GM21360 (cell line): ENCODE measurements around the gene ANTKMT.

Experiments
- ATAC-seq: cut with Tn5 transposase; IDR thresholded peaks from one replicate; pipeline ENCODE4 v1.9.1; 2021; ENCODE audit warnings: mild to moderate bottlenecking, moderate library complexity; ENCODE audit not compliant: unreplicated experiment

Gene ANTKMT

GRCh38 chr16:761625-762513, 40.9 kb downstream of the ANTKMT start:
- ATAC-seq: no peak

- ATAC-seq: no peak
These were observed 41.8 kb downstream of the ANTKMT start for GRCh38 chr16:762595-763268.

GRCh38 chr16:763369-764183, 42.6 kb downstream of the ANTKMT start:
- ATAC-seq: no peak

GRCh38 chr16:764184-764750, 43.3 kb downstream of the ANTKMT start:
- no peak for ATAC-seq

DNA sequence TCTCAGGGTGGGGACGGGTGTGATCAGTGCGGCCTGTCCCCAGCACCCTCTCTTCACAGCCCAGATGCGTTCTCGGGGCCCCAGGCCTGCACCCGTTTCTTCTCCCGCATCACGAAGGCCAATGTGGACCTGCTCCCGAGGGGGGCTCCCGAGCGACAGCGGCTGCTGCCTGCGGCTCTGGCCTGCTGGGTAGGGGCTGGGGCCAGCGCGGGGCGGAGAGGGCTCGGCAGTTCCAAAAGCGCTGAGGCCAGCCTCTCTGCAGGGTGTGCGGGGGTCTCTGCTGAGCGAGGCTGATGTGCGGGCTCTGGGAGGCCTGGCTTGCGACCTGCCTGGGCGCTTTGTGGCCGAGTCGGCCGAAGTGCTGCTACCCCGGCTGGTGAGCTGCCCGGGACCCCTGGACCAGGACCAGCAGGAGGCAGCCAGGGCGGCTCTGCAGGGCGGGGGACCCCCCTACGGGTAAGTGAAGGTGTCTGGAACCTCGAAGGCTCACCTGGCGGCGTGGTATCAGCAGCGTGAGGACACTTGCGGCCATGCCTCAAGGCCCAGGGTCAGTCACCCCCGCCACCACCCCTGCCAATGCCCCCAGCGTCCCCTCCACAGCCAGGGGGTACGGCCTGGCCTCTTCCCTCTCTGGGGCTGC, 44.0 kb downstream of the ANTKMT start:
- ATAC-seq: no peak

- no peak for ATAC-seq
These were observed 44.5 kb downstream of the ANTKMT start for GRCh38 chr16:765488-765865.

DNA sequence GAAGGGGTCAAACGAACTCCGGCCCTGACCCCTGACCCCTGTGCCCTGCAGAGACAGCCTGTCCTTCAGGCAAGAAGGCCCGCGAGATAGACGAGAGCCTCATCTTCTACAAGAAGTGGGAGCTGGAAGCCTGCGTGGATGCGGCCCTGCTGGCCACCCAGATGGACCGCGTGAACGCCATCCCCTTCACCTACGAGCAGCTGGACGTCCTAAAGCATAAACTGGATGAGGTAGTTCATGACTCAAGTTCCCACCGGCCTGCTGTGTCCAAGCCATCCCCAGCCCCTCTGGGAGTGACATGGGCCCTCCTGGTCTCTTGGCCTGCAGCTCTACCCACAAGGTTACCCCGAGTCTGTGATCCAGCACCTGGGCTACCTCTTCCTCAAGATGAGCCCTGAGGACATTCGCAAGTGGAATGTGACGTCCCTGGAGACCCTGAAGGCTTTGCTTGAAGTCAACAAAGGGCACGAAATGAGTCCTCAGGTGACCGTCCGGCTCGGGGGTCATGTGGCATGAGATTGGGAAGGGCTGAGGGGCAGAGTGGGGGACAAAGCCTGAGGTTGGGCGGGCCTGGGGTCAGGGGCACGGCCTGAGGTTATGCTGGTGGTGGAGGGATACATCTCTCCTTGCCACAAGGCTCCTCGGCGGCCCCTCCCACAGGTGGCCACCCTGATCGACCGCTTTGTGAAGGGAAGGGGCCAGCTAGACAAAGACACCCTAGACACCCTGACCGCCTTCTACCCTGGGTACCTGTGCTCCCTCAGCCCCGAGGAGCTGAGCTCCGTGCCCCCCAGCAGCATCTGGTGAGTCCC, 45.3 kb downstream of the ANTKMT start:
- ATAC-seq: no peak

- no peak for ATAC-seq
These were observed 46.1 kb downstream of the ANTKMT start for GRCh38 chr16:766820-767640.

DNA sequence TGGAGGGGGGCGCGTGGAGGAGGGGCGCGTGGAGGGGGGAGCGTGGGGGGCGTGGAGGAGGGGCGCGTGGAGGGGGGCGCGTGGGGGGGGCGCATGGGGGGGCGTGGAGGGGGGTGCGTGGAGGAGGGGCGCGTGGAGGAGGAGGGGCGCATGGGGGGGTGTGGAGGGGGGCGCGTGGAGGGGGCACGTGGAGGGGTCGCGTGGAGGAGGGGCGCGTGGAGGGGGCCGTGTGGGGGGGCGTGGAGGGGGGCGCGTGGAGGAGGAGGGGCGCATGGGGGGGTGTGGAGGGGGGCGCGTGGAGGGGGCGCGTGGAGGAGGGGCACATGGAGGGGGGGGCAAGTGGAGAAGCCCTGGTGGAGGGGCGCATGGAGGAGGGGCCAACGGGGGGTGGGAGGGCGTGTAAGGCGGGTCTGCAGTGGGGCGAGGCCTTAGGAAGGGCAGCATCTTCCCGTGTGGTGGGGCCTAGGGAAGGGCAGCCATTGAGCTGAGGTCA, 46.8 kb downstream of the ANTKMT start:
- ATAC-seq: no peak

GRCh38 chr16:768428-768827, 47.5 kb downstream of the ANTKMT start:
- ATAC-seq: no peak

DNA sequence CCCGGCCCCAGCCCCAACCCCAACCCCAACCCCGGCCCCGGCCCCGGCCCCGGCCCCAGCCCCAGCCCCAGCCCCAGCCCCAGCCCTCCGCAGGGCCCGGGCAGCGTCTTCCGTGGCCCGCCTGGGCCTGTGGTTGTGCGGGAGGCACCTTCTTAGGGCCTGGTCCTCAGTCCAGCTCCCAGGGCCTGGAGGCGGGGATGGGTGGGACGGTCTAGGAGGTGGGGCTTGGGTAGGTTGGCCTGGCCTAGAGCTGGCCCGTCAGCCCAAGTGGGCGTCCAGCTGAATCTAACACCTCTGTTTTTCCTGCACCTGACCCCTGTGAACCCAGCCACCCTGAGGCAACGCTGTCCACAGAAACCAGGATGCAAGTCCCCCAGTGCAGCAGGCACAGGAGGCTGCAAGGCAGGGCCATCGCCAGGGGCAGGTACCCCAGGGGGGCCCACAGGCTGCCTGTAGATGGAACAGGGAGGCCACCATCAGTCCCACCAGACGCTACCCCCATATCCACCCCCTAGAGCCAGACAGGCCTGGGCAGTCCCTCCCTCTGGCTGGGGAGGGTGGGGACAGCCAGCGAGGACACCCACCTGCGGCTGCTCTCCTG, 48.3 kb downstream of the ANTKMT start:
- no peak for ATAC-seq

GRCh38 chr16:769934-770333, 49.0 kb downstream of the ANTKMT start:
- no peak for ATAC-seq

- no peak for ATAC-seq
These were observed 49.5 kb downstream of the ANTKMT start for GRCh38 chr16:770411-770810.
